Neural cell (in vitro differentiated cells): Measurements from ENCODE around the gene ETFB.

Source experiments
- EP300 ChIP-seq: fragments of 450-650 bp; conservative IDR thresholded peaks from 2 replicates; pipeline ENCODE4 v1.6.1; 2014; ENCODE audit warnings: antibody characterized with exemption, mild to moderate bottlenecking, moderate library complexity; ENCODE audit not compliant: poor library complexity, severe bottlenecking
- RAD21 ChIP-seq: fragments of 450-650 bp; conservative IDR thresholded peaks from 2 replicates; pipeline ENCODE4 v1.6.1; 2014; ENCODE audit warnings: antibody characterized with exemption, mild to moderate bottlenecking, moderate library complexity
- SMC3 ChIP-seq: fragments of 450-650 bp; conservative IDR thresholded peaks from 2 replicates; pipeline ENCODE4 v1.6.1; 2014; ENCODE audit warnings: antibody characterized with exemption, mild to moderate bottlenecking, moderate library complexity; ENCODE audit not compliant: poor library complexity
- TAF1 ChIP-seq: IDR thresholded peaks from 2 replicates; pipeline ENCODE4 v1.6.1; 2012; ENCODE audit warnings: low read depth
- TF ChIP-seq, protein P1 (sequence below): fragments of 450-650 bp; IDR thresholded peaks from 2 replicates; pipeline ENCODE4 v1.5.1; 2014; ENCODE audit warnings: antibody characterized with exemption, mild to moderate bottlenecking, moderate library complexity; ENCODE audit not compliant: poor library complexity, severe bottlenecking

DNA sequence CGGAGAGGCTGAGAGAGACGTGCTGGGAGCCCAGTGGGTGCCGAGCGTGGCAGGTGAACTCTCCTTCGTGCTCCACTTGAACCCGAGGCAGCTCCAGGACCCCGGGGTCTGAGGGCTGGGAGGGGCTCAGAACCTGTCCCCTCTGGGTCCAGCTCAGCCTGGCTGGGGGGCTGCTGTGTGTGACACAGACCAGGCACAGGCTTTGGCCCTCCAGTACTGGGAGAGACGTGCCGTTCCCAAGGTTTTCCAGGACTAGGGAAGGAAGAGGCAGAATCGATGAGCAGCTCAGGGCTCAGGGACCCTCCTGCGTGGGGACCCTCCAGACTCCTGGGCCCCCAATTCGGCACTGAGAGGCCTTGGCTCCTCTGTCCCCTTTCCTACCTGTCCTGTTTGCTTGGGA is 49.0 kb upstream of the ETFB start:
- TF ChIP-seq RAD21 (no peak), TAF1 (no peak), EP300 (no peak), SMC3 (no peak)
- TF ChIP-seq, protein P1, sequence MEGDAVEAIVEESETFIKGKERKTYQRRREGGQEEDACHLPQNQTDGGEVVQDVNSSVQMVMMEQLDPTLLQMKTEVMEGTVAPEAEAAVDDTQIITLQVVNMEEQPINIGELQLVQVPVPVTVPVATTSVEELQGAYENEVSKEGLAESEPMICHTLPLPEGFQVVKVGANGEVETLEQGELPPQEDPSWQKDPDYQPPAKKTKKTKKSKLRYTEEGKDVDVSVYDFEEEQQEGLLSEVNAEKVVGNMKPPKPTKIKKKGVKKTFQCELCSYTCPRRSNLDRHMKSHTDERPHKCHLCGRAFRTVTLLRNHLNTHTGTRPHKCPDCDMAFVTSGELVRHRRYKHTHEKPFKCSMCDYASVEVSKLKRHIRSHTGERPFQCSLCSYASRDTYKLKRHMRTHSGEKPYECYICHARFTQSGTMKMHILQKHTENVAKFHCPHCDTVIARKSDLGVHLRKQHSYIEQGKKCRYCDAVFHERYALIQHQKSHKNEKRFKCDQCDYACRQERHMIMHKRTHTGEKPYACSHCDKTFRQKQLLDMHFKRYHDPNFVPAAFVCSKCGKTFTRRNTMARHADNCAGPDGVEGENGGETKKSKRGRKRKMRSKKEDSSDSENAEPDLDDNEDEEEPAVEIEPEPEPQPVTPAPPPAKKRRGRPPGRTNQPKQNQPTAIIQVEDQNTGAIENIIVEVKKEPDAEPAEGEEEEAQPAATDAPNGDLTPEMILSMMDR: no peak
